Iris pigment epithelial cell (primary cell): ENCODE measurements around the gene GPR176.

ENCODE experiments used
- DNase-seq: peaks from one replicate; pipeline ENCODE4 v3.0.0-alpha.2; 2011; ENCODE audit warnings: low read depth

GPR176 gene

DNA sequence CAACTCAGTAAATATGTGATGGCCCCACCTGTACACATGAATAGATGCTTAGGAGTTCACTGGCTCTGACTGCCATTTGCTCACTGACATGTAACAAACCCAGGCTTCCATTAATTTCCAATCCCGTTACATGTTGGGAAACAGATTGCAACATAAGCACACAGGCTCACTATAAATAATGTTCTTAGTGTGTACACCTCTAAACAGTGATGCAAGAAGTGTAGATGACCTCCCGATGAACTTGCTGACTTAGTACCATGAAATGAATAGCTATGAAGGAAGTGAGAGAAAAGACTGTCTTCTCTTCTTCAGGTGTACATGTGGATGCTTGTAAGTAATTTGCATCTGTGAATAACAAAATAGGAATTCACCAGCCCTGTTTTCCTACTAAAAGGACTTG lies 116.0 kb downstream of the GPR176 start:
- DNase-seq: peak; percentile 94

DNA sequence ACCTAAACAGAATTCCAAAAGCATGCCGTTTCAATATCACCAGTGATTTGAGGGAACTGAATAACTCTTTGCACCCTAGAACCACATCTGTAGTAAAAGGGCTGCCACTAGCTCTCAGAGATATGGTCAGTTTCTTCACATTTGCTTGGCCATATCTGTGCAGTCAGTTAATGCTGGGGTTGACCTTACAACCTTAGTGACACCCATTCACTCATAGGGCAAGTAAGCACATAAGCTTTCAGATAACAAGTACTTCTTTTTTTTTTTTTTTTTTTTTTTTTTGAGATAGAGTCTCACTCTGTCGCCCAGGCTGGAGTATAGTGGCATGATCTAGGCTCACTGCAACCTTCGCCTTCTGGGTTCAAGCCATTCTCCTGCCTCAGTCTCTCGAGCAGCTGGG lies 117.0 kb downstream of the GPR176 start:
- no peak for DNase-seq

DNA sequence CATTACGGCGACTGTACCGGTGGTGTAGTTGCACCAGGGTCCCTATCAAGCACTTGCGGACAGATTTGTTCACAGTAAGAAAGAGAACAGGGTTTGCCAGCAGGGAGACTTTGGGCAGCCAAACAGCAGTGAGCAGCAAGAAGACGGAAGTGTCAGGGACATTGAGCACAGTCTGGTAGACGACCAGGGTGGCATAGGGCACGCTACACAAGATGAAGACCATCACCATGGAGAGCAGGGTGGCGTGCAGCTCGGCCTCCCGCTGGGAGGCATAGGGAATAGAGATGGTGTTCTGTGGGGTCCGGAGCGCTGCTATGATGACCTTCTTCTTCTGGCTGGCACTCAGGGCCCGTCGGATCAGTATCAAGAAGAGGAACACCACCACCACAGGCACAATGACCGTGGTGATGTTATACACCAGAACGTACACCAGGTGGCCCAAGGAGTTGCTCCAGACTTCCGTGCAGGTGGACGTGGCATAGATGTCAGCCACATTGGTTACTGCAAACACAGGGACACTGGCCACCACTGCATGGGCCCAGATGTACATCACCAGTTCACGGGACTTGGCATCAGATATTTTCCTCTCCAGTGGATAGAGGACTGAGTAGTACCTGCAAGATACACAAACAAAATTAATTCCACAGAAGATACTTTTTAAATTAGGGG lies 118.3 kb downstream of the GPR176 start:
- no peak for DNase-seq

DNA sequence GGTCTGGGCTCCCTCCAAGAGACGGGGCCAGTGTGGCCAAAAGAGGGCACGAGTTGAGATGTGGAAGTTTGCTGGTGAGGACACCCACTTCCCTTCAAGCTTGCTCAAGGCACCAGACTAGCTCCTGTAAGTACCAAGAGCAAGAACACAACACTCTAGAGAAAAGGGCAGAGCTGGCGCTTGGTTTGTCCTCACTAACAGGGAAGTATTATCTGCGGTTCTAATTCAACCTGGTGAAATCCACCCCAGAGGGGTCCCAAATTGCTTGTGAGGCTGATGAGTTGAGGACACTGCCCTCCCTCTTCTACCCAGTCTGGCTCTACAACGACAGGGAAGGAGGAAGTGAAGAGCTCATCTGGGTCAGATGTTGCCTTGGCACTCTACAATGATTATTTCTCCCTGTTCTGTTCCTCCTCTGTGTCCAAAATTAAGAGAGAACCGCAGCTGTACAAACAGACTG lies 120.5 kb downstream of the GPR176 start:
- DNase-seq: no peak

DNA sequence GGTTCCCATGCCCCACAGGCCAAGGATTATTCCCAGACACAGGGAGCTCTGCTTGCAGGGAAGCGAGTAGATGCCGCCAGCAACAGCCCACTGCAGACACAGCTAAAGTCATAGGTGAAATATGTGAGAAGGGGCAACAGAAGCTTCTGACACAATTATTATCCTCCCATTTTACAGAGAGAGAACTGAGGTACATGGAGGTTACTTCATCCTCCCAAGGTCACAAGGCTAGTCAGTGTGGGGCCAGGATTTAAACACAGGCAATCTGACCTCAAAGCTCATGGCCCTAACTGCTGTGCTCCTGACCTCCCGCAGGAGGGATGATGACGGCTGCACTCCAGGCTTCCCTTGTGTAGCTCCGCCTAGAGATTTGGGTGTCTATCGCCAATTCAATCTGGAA lies 121.7 kb downstream of the GPR176 start:
- DNase-seq: no peak

DNA sequence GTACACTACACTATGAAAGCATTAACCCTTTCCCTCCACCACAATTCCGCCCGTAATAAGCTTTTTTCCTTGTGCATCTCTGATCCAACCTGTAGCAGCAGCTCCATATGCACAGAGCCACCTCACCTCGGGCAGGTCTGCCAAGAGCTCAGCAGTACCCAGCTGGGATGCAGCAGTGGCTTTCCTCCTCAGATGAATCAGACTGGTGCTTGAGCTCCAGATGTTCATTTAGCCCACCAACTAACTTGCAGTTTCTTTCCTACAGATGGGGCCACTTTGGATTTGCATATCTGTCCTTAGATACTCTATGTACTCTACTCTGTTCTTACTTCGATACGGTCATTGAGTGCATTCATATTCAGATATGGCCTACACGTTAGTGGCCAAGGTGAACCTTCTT lies 122.7 kb downstream of the GPR176 start:
- no peak for DNase-seq

DNA sequence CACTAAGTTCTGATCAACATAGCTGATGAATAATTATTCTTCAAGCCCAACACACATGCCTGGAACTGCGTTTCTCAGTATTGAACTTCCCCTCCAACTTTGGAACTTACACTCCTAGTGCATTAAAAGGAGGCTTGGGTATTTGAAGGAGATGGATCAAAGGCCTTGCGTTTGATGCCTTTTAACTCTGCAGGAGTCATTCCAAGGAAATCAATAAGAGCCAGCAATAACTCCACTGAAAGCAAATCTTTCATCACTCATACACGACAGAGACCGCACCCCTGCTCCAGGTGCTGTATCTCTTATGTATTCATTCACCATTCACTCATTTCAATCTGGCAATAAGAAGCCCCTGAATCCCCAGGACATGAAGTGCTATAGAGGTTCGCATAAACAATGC lies 123.5 kb downstream of the GPR176 start:
- DNase-seq: no peak

DNA sequence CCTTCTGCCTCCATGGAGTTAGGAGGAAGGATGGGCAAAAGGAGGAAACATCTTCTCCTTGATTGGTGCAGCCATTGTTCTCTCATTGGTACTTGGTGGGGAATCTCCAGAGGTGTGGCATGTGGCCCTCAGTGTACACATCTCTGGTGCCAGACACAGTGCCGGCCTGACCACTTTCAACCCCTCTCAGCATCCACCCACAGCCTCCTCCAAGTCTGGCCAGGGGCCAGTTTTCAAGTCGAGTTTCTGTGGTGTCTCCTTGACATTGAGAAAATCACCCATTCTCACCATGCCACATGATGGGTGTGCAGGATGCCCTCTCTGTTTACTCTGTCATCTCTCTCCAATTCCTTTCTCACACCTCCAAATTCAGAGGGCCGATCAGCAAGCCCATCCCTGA lies 124.6 kb downstream of the GPR176 start:
- no peak for DNase-seq

DNA sequence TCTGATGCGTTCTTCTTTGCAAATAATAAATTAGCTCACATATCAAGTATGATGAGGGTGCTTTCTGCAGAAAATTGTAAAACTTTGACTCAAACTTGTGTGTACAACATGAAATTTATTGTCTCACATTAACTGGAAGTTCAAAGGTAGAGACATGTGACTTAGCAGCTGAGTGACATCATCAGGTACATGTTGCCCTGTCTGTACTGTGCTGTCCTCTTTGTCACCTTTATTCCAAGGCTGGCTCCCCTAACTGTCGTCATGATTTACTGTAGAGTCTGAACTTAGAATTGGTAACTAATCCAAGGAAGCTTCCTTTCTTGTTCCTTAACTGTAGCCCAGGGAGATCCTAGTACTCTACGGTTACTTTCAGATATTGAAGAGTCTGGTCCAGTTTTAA lies 125.1 kb downstream of the GPR176 start:
- DNase-seq: no peak

DNA sequence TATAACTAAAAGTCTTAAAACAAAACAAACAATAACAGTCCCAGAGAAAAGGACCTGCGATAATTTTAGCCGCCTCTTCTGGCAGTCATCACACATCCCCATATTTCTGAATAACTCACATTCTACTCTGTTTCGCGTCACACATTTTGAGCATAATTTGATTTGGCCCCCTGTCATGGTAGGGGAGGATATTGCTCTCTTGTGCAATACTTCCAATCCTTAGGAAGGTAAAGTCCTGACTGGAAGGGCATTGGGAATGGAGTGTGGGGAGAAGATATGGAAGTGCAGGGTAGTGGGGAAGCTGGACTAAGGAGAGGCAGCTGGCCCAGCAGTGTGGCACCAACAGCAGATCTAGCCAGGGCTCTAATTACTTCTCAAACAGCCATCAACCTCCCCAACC lies 126.1 kb downstream of the GPR176 start:
- DNase-seq: no peak

DNA sequence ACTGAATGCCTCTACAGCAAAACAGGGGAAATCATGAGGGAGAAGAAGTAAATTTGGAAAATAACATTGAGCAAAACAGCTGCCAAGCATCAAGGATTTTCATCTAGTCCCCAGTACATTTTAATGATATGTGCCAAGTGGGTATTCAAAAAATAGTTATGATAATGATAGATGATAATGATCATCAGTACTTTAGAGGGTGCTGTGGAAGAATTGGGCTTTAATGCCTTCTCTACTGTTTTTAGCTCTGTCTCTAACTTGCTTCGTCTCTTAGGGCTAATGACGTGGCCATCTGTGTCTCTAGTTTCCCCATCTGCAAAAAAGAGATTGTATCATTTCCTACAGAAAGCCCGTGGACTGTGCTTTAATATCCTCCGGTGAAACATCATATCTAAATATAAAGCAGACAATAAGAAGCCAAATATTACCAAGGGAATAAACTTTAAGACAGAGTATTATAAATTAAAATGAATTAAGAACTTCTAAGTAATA lies 127.2 kb downstream of the GPR176 start:
- DNase-seq: peak; percentile 50

DNA sequence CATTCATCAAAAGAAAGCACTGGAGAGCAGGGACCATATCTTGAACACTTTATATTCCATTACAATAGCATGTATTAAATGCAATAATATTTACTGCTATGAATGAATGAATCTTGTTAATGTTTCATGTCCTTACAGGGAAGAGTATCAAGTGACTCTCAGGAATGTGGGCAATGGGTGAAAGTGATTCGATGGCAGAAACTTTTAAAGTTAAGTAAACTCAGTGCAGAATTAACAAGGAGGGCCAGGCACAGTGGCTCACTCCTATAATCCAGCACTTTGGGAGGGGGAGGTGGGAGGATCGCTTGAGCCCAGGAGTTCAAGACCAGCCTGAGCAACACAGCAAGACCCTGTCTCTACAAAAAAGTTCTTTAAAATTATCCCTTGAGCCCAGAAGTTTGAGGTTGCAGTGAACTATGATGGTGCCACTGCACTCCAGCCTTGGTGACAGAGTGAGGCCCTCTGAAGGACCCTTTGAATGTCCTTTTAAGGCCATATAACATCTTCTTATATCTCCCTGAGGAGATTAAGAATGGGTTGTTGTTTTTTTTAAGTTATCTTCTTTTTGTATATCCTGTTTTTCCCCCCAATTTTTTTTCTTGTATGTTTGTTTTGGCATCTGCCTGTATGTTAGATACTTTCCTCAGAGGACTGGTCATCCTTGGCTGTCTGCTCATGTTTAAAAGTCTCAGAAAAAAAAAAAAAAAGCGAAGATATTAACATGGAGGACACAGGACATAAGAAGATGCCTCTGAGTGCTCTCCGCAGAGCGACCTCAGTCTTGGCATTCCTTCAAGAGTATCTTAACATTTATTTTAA lies 127.8 kb downstream of the GPR176 start:
- DNase-seq: no peak

DNA sequence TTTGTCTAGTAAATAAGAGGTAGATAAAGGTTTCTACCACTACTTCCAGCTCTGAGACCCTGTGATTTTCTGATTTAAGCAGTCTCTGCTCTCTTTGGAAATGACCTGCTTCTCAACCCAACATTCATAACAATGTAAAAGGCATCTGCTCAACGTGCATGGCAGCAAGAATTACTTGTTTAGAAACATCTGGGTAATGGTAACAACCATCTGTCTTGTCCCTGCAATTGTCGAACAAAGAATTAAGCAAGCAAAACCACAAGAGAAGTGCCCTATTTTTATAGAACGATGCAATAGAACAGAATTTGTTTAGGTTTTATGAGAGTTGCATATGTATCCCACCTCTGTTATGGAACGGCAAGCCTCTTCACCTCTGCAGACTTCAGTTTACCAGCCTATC lies 130.3 kb downstream of the GPR176 start:
- no peak for DNase-seq

DNA sequence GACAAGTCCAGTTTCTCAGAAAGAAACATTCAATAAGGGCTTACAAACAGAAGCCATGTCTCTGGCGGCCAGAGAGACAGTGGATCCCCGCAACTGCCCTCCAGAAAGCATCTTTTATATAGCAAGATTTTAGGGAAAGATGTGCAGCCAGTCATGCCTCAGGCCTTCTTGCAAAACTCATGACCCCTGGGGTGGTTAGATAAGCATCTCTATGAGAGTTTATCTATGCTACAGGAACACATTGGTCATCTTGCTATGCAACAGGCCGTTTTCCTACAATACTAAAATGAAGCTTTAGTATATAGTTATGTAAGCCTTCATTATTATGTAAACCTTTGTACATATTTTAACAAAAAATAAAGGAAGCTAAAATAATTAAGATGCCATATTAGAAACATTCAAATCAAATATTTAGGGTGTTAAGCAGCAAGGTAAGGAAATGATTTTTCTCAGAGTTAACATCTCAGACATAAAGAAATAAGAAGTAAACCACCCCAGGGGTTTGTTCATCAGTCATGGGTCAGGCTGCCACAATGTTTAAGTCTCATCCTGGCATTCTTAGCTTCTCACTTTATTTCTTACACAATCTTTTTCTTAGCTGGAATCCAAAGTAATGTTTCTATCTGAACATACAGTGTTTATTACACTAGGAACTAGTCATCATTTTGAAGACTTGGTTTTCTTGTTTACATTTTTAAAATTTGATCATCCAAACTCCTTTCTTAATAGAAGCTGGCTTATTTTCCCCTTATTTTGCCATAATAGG lies 131.1 kb downstream of the GPR176 start:
- peak; percentile 73 for DNase-seq

DNA sequence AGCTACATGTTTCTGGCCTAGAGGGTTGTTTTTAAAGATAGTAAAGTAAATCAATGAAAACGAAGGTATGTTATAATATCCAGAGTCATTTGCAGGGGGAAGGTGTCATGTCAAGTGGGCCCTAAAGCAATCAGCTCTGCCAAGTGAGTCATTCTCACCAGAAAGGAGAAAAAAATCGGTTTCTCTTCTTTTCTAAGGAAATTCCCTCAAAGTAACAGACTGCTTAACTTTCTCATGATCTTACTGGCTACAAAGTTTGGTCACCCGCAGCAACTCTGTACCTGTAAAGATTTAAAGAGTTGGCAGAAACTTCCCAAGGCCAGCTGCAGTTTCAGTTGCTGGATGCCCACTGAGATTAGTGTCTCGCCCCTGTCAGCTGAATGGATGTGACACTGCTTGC lies 132.0 kb downstream of the GPR176 start:
- peak; percentile 70 for DNase-seq

DNA sequence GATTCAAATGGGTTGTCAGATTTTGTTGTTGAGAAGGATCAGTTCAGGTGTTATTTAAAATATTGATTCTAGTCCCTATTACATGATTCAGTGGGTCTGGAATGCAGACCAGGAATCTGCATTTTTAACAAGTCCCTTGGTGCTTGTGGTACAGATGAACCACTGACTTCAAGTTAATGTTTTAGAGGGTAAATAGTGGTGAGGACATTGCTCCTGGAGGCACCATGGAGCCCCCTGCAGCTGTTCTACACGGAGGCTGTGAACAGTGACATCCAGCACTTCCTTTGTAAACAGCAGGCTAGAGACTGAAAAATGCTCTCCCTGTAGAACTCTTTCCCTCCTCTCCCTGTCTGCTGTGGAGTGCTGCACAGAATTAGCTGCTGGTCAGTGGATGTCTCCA lies 132.6 kb downstream of the GPR176 start:
- no peak for DNase-seq

DNA sequence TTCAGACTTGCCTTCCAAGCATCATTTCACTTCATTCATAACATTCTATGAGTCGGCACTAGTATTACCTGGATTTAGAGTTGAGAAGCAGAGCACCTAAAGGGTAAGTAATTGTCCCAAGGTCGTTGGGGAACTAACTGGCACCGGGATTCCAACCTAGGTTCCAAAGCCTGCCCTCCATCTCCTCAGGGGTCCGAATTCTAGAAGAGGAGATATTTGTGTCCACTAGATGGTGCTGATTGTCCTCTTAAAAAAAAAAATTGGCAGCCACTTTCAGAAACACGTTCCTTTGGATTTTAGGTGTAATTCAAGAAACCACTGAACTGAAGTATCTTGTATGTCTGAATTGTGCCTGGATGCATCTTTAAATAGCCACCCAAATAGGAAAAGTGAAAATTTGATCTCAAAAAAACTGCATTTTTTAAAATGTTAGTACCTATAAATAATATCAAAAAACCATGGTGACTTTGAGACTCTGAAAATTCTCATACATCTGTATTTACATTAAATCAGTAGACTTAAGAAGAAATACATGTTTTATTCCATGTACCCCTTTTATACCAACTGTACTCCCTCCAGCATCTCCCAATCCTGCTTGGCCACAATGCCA lies 133.5 kb downstream of the GPR176 start:
- DNase-seq: peak; percentile 72

DNA sequence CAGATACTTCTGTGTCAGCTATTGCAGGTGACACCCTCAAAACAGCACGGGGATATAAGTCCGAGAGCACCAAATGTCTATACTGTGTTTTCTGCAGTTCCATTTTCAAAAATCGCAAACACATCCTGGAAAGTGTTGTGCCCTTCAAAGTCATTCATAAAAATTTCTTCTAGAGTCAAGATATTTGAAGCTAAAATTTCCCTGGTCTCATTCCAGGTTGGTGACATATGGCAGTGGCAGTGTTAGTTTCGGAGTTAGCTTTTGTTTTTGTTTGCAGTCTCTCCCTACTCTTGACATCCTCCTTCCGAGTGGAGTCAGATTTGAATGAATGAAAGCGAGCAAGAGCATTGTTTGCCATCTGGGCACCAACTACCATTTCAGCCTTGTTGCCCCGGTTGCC lies 134.2 kb downstream of the GPR176 start:
- no peak for DNase-seq

DNA sequence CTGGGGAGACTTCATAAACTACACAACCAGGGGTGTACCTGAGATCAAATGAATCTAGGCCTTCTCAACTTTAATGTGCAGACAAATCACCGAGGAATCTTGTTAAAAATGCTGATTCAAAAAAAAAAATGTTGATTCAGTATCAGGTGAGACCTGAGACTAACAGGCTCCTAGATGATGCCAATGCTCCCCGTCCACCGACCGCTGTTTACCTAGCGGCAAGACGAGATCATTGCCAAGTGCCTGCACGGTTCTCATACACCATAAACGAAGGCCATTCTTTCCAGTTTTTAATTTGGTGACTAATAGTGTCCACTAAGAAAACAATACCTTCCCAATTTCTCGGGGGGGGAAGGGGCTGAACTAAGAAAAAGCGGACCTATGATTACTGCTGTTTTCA lies 134.9 kb downstream of the GPR176 start:
- no peak for DNase-seq

DNA sequence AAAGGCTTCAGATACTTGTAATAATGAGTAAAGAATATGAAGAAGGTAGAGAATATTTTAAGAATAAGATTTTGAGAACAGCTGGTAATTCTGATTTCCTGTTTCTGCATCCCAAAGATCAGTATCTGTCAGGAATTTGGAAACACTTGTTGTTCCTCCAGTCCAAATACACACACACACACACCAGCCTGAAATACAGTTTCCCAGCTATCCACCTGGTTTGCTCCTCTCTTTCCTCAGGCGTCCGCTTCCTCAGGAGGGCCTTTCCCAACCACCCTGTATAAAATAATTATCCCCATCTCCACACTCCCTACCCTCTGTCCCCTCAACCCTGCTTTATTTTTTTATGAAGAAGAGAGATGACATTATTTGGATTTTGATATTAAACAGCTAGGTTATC lies 135.4 kb downstream of the GPR176 start:
- no peak for DNase-seq

DNA sequence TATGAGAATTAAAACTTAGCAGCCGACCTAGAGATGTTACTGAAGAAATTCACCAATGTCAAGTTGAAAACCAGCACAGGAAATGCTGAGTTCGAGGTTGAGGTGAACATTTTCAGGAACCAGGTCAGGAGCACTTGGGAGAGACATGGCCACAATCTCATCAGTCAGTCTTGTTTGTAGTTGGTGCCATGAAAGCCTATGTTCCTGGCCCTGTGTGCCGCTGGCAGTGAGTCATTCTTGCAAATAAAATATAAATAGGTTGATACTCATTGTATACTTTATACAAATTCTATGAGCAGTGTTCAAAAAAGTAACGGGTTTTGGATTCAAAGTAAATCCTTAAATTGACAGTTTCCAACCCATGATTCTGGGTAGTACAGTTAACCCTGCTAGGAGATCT lies 135.9 kb downstream of the GPR176 start:
- peak; percentile 66 for DNase-seq

DNA sequence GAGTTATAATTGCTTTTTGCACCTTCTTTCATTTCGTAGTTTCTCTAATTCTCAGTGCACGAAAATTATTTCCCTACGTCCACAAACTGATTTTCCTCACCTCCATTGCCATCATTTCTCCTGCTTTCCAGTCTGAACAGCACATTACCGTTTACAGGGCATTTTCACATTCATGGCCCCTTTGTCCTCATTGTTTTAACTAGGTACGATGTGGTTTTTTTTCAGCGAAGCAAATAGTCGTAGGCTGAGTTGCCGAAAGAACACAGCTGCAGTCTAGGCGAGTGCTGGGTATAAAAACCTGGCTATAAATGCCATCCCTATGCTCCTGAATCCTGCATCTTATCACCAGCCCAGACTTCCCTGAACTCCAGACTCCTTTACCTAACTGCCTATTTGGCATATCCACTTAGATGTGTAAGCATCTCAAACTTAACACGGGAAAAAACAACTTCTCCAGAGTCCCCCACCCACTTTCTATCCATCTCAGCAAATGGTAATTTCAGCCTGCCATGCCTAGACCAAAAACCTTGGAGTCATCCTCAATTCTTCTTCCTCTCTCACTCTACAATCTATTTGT lies 136.7 kb downstream of the GPR176 start:
- no peak for DNase-seq
